Kidney (tissue), 14 donors: ENCODE data around the gene WDFY3. TPM values are rescaled to one million over a fixed set of nuclear protein-coding genes. Genes with fewer than 3 reads are reported as not detected.

Experiments
- DNase-seq, 5 donors: peaks; one replicate each; pipeline ENCODE4 v3.0.0-alpha.2; 2013 to 2020
- FAIRE-seq: peaks from 2 replicates; lab custom pipeline; 2012; peaks lifted over from hg19 to GRCh38; lab: Jason Lieb, UNC
- H3K27ac ChIP-seq, 2 donors: one replicate each; pipeline ENCODE4 v1.7.0; 2013; ENCODE audit warnings: low read depth in 2 of 2, low read length in 2 of 2, inconsistent platforms in 1 of 2
- H3K27me3 ChIP-seq: one replicate; pipeline ENCODE4 v1.7.1; 2013; ENCODE audit warnings: low read length, inconsistent platforms; ENCODE audit not compliant: control insufficient read depth, insufficient read depth
- H3K36me3 ChIP-seq, 3 donors: one replicate each; pipeline versions ENCODE4 v1.7.0 to v1.7.1; 2013; ENCODE audit warnings: low read length in 3 of 3, control low read depth in 1 of 3, inconsistent platforms in 1 of 3; ENCODE audit not compliant: insufficient read depth in 3 of 3, control insufficient read depth in 2 of 3
- H3K4me1 ChIP-seq, 3 donors: one replicate each; pipeline versions ENCODE4 v1.7.0 to v1.7.1; 2013; ENCODE audit warnings: low read length in 3 of 3, inconsistent platforms in 1 of 3, low read depth in 1 of 3; ENCODE audit not compliant: control insufficient read depth in 2 of 3, insufficient read depth in 2 of 3
- H3K4me3 ChIP-seq, 3 donors: one replicate each; pipeline versions ENCODE4 v1.7.0 to v1.8.1; 2013; ENCODE audit warnings: low read length in 3 of 3, control low read depth in 1 of 3, inconsistent platforms in 1 of 3
- H3K9ac ChIP-seq, 3 donors: one replicate each; pipeline versions ENCODE4 v1.7.0 to v1.7.1; 2013; ENCODE audit warnings: low read length in 3 of 3, control low read depth in 1 of 3, inconsistent platforms in 1 of 3
- H3K9me3 ChIP-seq, 3 donors: one replicate each; pipeline versions ENCODE4 v1.7.0 to v1.7.1; 2013; ENCODE audit warnings: low read length in 3 of 3, control low read depth in 1 of 3, inconsistent platforms in 1 of 3; ENCODE audit not compliant: control insufficient read depth in 2 of 3, insufficient read depth in 1 of 3
- intact Hi-C: fragments of 100-400 bp; cut with DNase I; formaldehyde crosslinking; loops from one replicate; pipeline ENCODE4 v1.11.1; 2022
- polyA plus RNA-seq: library from polyadenylated mRNA; stranded (reverse); fragments of 350-450 nt; fragmentation: Illumina TruSeq; extraction: RNeasy Lipid Tissue Mini Kit (QIAGEN cat#74804); gene quantifications from one replicate; pipeline ENCODE4 v1.2.3, GENCODE V29; 2014; ENCODE audit warnings: low read depth, low replicate concordance; ENCODE audit not compliant: insufficient read depth
- total RNA-seq: library from RNA; stranded (reverse); fragmentation: NEBNext Ultra II Directional; extraction: Animal tissue kit (Norgen Biotek cat#: 25700); gene quantifications from one replicate; pipeline ENCODE4 v1.2.1, GENCODE V29; 2021
- TF ChIP-seq, protein P1 (sequence below): IDR thresholded peaks from 3 replicates; pipeline ENCODE4 v1.5.1; 2012; ENCODE audit warnings: mild to moderate bottlenecking, moderate library complexity, borderline replicate concordance; ENCODE audit not compliant: insufficient read depth; ENCODE audit errors: extremely low read depth
- donor health status: control.
- donor health status: control.
- donor health status: control.
- donor health status: control.
- donor health status: control.
- donor health status: DM: yes; HTN: yes; CAD: no.
- donor health status: Normal renal cell carcinoma (clear cell type).

Gene WDFY3
- total and polyA plus RNA-seq, 2 donors from 2014 or later, result 9.4 to 151 TPM

DNA sequence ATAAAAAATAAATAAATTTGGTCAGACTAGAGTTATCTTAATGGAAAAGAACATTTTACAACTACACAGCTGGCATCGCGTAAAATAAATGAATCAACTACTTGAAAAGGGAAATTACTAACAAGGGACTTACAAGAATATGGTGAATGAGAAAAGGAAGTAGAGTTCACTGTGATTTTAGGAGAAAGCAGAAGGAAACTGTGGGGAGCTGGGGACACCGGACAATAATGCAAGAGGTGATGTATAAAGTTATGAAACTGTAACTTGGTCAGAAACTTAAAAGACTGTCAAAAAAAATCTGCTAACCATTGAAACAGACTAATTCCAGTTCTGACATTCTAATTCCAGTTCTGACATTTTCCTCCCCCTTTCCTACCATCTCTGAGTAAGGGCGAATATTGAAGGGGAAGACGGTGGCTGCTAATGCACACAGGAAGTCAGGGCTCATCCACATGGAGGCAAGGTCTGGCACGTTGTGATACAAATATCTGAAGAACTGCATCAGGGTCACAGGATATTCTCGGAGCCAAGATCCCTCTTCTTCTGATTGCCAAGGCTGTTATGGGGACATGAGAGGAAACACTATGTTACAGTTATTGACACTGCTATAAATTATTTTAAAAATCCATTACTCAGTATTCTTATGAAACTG is 213.0 kb downstream of the WDFY3 start:
- intact Hi-C loops, result no loop called here
- no peak for FAIRE-seq
- peaks cover 6 to 50% (median 31%) of the 10 kb centered on the region in 3 donors for H3K36me3 ChIP-seq

GRCh38 chr4:84751707-84752106 is 214.8 kb downstream of the WDFY3 start:
- intact Hi-C loops, result no loop called here
- Histone ChIP-seq H3K36me3 (peaks cover 6 to 60% (median 35%) of the 10 kb centered on the region in 3 donors), H3K9me3 (no peaks in the 10 kb centered on the region), H3K9ac (no peak overlapping the region), H3K4me3 (no peak overlapping the region), H3K4me1 (no peaks in the 10 kb centered on the region), H3K27me3 (no peaks in the 10 kb centered on the region), H3K27ac (no peak overlapping the region)
- TF ChIP-seq, protein P1, sequence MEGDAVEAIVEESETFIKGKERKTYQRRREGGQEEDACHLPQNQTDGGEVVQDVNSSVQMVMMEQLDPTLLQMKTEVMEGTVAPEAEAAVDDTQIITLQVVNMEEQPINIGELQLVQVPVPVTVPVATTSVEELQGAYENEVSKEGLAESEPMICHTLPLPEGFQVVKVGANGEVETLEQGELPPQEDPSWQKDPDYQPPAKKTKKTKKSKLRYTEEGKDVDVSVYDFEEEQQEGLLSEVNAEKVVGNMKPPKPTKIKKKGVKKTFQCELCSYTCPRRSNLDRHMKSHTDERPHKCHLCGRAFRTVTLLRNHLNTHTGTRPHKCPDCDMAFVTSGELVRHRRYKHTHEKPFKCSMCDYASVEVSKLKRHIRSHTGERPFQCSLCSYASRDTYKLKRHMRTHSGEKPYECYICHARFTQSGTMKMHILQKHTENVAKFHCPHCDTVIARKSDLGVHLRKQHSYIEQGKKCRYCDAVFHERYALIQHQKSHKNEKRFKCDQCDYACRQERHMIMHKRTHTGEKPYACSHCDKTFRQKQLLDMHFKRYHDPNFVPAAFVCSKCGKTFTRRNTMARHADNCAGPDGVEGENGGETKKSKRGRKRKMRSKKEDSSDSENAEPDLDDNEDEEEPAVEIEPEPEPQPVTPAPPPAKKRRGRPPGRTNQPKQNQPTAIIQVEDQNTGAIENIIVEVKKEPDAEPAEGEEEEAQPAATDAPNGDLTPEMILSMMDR, result no peak
- FAIRE-seq (no peak), DNase-seq (no peak)

More for the DNA sequence above, 213.0 kb downstream of the WDFY3 start:
- H3K9me3 ChIP-seq, result no peaks in the 10 kb centered on the region
- DNase-seq, result no peak
- no peak overlapping the region for H3K4me3 ChIP-seq
- H3K27ac ChIP-seq, result no peak overlapping the region
- no peaks in the 10 kb centered on the region for H3K4me1 ChIP-seq
- TF ChIP-seq, protein P1, result no peak
- H3K27me3 ChIP-seq, result no peaks in the 10 kb centered on the region
- no peak overlapping the region for H3K9ac ChIP-seq

DNA sequence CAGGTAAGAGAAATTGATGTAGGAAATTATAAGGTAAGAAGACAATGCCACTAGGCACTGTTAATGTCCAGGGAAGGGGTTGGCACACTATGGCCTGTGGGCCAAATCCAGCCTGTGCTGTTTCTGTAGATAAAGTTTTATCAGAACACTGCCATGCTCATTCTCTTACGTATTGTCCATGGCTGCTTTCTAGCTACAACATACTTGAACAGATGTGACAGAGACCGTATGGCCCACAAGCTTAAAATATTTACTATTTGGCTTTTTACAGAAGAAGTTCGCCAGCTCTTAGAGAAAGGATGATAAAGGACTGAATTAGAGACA is 215.6 kb downstream of the WDFY3 start:
- peaks cover 6 to 60% (median 34%) of the 10 kb centered on the region in 3 donors for H3K36me3 ChIP-seq
- no peak overlapping the region for H3K4me3 ChIP-seq
- TF ChIP-seq, protein P1, result no peak
- no peak for DNase-seq
- intact Hi-C loops, result no loop called here
- no peak for FAIRE-seq
- H3K4me1 ChIP-seq, result no peaks in the 10 kb centered on the region
- no peaks in the 10 kb centered on the region for H3K27me3 ChIP-seq
- no peak overlapping the region for H3K27ac ChIP-seq
- no peaks in the 10 kb centered on the region for H3K9me3 ChIP-seq
- no peak overlapping the region for H3K9ac ChIP-seq
